GM15510 (cell line): ENCODE data around the gene DRP2.

Experiments
- POLR2A ChIP-seq: IDR thresholded peaks from 3 replicates; pipeline ENCODE4 v1.6.1; 2011; ENCODE audit warnings: borderline replicate concordance; ENCODE audit not compliant: insufficient read length; ENCODE audit errors: extremely low read depth

DRP2 gene

GRCh38 chrX:101290957-101291603 is 71.5 kb downstream of the DRP2 start, which contains the start of gene TAF7L:
TAF7L (minus strand) TSS chrX:101291334; CDS start chrX:101287543, 3,791 bp downstream.
- TF ChIP-seq POLR2A, result no peak

- no peak for TF ChIP-seq POLR2A
Observed at GRCh38 chrX:101303790-101304189, 84.2 kb downstream of the DRP2 start.
